GM18499 (cell line): ENCODE data around the gene ZNF467.

Source experiments
- ATAC-seq: cut with Tn5 transposase; IDR thresholded peaks from one replicate; pipeline ENCODE4 v1.9.1; 2021; ENCODE audit warnings: moderate number of reproducible peaks; ENCODE audit not compliant: insufficient read depth, unreplicated experiment

Gene ZNF467

GRCh38 chr7:149773446-149774236 is at the start of gene ZNF467:
TSS of gene ZNF467 (minus strand) at chr7:149773588. CDS start at chr7:149771032, 2,556 bp downstream.
- no peak for ATAC-seq

- ATAC-seq, result no peak
These were observed 49.1 kb upstream of the ZNF467 start for GRCh38 chr7:149822353-149822943.

- no peak for ATAC-seq
These were observed 48.1 kb upstream of the ZNF467 start for GRCh38 chr7:149821191-149822148.

GRCh38 chr7:149820622-149821190 is 47.3 kb upstream of the ZNF467 start:
- ATAC-seq, result no peak

GRCh38 chr7:149819961-149820340 is 46.6 kb upstream of the ZNF467 start:
- ATAC-seq, result no peak

GRCh38 chr7:149819141-149819960 is 46.0 kb upstream of the ZNF467 start:
- ATAC-seq, result no peak

- ATAC-seq, result no peak
These were observed 45.1 kb upstream of the ZNF467 start for GRCh38 chr7:149818536-149818840.

GRCh38 chr7:149817836-149818535 is 44.6 kb upstream of the ZNF467 start:
- no peak for ATAC-seq

GRCh38 chr7:149817301-149817771 is 43.9 kb upstream of the ZNF467 start:
- ATAC-seq, result no peak

- ATAC-seq, result no peak
These were observed 43.4 kb upstream of the ZNF467 start for GRCh38 chr7:149816794-149817193.

- no peak for ATAC-seq
These were observed 42.9 kb upstream of the ZNF467 start for GRCh38 chr7:149816267-149816751.

- no peak for ATAC-seq
These were observed 42.4 kb upstream of the ZNF467 start for GRCh38 chr7:149815661-149816266.

- no peak for ATAC-seq
These were observed 41.7 kb upstream of the ZNF467 start for GRCh38 chr7:149815121-149815520.

- ATAC-seq, result no peak
These were observed 41.1 kb upstream of the ZNF467 start for GRCh38 chr7:149814494-149814893.

GRCh38 chr7:149813254-149814035 is 40.1 kb upstream of the ZNF467 start:
- no peak for ATAC-seq

- no peak for ATAC-seq
These were observed 38.6 kb upstream of the ZNF467 start for GRCh38 chr7:149811831-149812490.

GRCh38 chr7:149811221-149811620 is 37.8 kb upstream of the ZNF467 start:
- no peak for ATAC-seq
